Stimulated activated CD8-positive, alpha-beta memory T cell treated with anti-CD3 and anti-CD28 coated beads, Interleukin-15, amount 100 ng/mL, for 48 hours (primary cell): Measurements from ENCODE around the gene MFAP2.
"Not testable (repeated sequence)": the region's sequence is repeated elsewhere in the genome, so short reads cannot be mapped to it uniquely, and the experiment has no call there.

Experiments
- DNase-seq, 2 donors: peaks; one replicate each; pipeline ENCODE4 v3.0.0-alpha.2; 2020; ENCODE audit warnings: low read depth in 2 of 2

The MFAP2 gene

GRCh38 chr1:16929146-16930041 lies 51.0 kb downstream of the MFAP2 start:
- DNase-seq = not testable (repeated sequence)

- DNase-seq = no peak
Measured at GRCh38 chr1:16927711-16928485, 52.5 kb downstream of the MFAP2 start.

- DNase-seq = no peak
Measured at GRCh38 chr1:16927256-16927655, 53.2 kb downstream of the MFAP2 start.

- DNase-seq = no peak
Measured at GRCh38 chr1:16926491-16927073, 53.8 kb downstream of the MFAP2 start.

- DNase-seq = no peak
Measured at GRCh38 chr1:16925635-16926490, 54.6 kb downstream of the MFAP2 start.

- no peak for DNase-seq
Measured at GRCh38 chr1:16924919-16925477, 55.4 kb downstream of the MFAP2 start.
